Renal cortex interstitium (tissue), 11 donors: Measurements from ENCODE around the gene ANKRD55. TPM values are rescaled to one million over a fixed set of nuclear protein-coding genes. Genes with fewer than 3 reads are reported as not detected.
"Not testable (repeated sequence)": the region's sequence is repeated elsewhere in the genome, so short reads cannot be mapped to it uniquely, and the experiment has no call there.

ENCODE experiments used
- DNase-seq, 11 donors: peaks; one replicate each; pipeline ENCODE4 v3.0.0-alpha.2; 2013; ENCODE audit warnings: low read depth in 9 of 11, low spot score in 4 of 11; ENCODE audit errors: extremely low read depth in 1 of 11
- polyA plus RNA-seq, 3 donors: library from polyadenylated mRNA; unstranded; fragments of 120-200 nt; gene quantifications; one replicate each; pipeline ENCODE4 v1.2.1, GENCODE V29; 2013; ENCODE audit not compliant: insufficient read length in 3 of 3

Gene ANKRD55
- polyA plus RNA-seq, 3 donors = 1.2 to 1.4 (median 1.4) TPM

- no peak for DNase-seq
These were observed 54.3 kb downstream of the ANKRD55 start for GRCh38 chr5:56178823-56179222.

GRCh38 chr5:56176871-56177533, 56.1 kb downstream of the ANKRD55 start:
- DNase-seq = no peak

GRCh38 chr5:56176155-56176798, 56.9 kb downstream of the ANKRD55 start:
- DNase-seq = peak in 4 of 11 donors; percentile 24 to 46 (median 38)

GRCh38 chr5:56175488-56175887, 57.6 kb downstream of the ANKRD55 start:
- DNase-seq = no peak

GRCh38 chr5:56175021-56175420, 58.1 kb downstream of the ANKRD55 start:
- no peak for DNase-seq

- DNase-seq = no peak
These were observed 60.9 kb downstream of the ANKRD55 start for GRCh38 chr5:56172241-56172640.

GRCh38 chr5:56170557-56170956, 62.6 kb downstream of the ANKRD55 start:
- no peak for DNase-seq

- DNase-seq = no peak
These were observed 63.2 kb downstream of the ANKRD55 start for GRCh38 chr5:56169949-56170348.

GRCh38 chr5:56169281-56169680, 63.8 kb downstream of the ANKRD55 start:
- no peak for DNase-seq

GRCh38 chr5:56168066-56168478, 65.1 kb downstream of the ANKRD55 start:
- DNase-seq = no peak

- no peak for DNase-seq
These were observed 65.6 kb downstream of the ANKRD55 start for GRCh38 chr5:56167519-56167918.

- no peak for DNase-seq
These were observed 66.3 kb downstream of the ANKRD55 start for GRCh38 chr5:56166671-56167385.

- DNase-seq = no peak
These were observed 68.8 kb downstream of the ANKRD55 start for GRCh38 chr5:56164376-56164775.

GRCh38 chr5:56161927-56162326, 71.2 kb downstream of the ANKRD55 start:
- no peak for DNase-seq

- no peak for DNase-seq
These were observed 71.7 kb downstream of the ANKRD55 start for GRCh38 chr5:56161439-56161823.

- no peak for DNase-seq
These were observed 72.2 kb downstream of the ANKRD55 start for GRCh38 chr5:56160723-56161438.

- DNase-seq = no peak
These were observed 73.6 kb downstream of the ANKRD55 start for GRCh38 chr5:56159521-56159947.

GRCh38 chr5:56158331-56158960, 74.7 kb downstream of the ANKRD55 start:
- no peak for DNase-seq

- DNase-seq = not testable (repeated sequence)
These were observed 75.9 kb downstream of the ANKRD55 start for GRCh38 chr5:56157191-56157621.
